NOMO-1 (cell line): ENCODE results near the gene CDS2.

Experiments used
- DNase-seq, 2 experiments: peaks; one replicate each; lab custom pipeline; 2025; ENCODE audit not compliant: unreplicated experiment in 2 of 2; lab: John Stamatoyannopoulos, UW

The CDS2 gene

GRCh38 chr20:5205348-5206210, 78.8 kb downstream of the CDS2 start:
- DNase-seq = peak; percentile 68 to 80

DNA sequence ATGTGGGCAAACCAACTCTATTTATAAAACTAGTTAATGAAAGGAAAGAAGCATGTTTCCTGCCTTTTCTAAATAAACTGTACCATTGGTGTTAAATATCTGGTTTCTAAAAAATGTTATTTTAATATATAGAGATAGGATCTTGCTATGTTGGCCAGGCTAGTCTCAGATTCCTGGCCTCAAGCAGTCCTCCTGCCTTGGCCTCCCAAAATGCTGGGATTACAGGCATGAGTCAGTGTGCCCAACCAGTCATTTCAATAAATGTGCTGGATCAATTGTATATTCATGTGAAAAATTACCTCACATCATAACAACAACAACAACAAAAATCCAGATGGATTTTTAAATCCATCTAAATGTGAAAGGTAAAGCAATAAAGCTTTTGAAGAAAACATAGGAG, 80.3 kb downstream of the CDS2 start:
- no peak for DNase-seq

DNA sequence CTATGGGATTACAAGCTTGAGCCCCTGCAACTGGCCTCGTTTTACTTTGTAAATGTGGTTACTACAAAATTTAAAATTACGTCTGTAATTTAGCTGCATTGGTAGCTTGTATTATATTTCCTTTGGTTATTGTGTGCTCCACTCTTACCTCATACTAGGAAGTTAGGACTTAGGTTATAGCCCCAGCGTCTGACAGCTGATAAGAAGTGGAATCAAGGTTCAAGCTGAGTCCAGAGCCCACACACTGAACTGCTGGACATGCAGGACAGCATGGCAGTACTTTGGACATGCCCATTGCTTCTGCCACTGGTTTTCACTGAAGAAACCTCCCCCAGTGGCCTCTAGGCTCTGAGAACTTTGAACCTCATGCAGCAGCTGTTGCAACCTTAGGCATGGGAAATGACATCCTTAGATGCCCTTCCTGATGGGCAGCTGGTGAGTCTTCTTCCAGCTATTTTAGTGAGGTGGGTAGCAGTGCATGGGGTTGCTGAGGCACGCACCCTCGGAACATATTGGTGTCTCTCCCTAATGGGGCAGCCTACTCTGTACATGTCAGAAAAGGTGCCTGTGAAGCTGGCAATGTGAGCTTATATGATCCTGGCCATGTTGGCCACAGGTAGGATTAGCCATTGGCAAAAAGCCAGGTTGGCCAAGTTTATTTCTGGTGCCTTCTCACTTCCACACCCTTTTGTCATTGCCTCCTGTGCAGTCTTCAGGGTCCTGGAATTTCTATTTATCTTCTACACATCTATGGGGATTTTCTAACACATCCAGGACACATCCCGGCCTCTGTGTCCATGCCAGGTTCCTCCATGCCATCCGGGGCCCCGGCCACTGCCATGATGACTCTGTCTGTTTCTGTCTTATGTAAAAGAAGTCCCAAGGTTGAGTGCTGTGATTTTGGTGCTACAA, 85.3 kb downstream of the CDS2 start:
- DNase-seq = no peak

- no peak for DNase-seq
Measured at GRCh38 chr20:5212907-5213487, 86.2 kb downstream of the CDS2 start.

DNA sequence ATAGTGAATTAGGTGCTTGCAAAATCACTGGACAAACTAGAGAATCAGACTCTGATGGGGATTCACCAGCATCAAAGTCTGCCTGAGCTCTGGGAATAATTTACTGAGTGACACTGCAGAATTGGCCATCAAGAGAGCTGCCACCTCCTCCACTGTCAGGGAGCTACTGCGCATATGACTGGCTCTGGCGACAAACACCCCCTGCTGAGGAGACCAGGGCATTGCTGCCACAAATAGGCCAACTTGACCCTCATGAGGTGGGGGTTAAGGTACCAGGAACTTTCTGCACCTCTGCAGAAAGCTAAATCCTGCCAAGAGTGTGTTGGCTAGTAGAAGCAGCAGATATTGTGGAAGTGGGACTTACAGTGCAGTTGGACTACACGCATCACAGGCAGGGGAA, 88.0 kb downstream of the CDS2 start:
- no peak for DNase-seq

GRCh38 chr20:5215672-5216304, 89.0 kb downstream of the CDS2 start:
- DNase-seq = peak in 1 of 2 experiments; percentile 25

- DNase-seq = no peak
Measured at GRCh38 chr20:5216663-5217062, 89.9 kb downstream of the CDS2 start.

GRCh38 chr20:5217616-5218015, 90.8 kb downstream of the CDS2 start:
- DNase-seq = no peak

DNA sequence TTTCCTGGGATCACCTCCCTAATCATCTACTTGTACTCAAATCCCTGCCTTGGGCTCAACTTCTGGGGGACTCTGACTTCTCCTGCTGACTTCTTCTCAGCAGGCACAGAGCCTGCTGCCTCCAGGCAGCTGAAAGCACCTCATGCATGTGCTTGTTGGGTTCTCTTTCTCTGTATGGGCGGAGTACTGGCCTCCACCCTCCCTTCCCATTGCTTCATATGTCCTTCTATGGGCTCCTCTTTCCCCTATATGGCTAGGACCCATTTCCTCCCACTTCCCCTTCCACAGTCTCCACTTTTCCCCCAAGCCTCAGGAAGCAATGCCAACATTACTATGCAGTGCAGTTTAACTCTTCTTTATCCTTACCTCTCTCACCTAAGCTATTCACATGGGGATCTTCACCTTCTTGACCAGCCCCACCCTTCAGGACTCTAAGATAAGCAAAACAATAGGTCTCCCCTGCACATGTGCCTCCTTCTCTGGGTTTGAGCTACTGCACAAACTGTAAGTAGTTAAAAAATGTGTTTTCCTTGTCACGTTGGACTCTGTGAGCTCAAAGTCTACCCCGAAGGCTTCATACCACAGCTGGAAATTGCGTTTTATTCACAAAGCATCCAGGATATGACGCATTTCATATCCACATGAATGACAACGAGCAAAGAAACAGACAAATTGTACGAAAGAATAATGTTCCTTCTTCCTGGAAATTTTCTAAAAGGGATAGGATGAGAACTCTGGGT, 93.7 kb downstream of the CDS2 start:
- no peak for DNase-seq

DNA sequence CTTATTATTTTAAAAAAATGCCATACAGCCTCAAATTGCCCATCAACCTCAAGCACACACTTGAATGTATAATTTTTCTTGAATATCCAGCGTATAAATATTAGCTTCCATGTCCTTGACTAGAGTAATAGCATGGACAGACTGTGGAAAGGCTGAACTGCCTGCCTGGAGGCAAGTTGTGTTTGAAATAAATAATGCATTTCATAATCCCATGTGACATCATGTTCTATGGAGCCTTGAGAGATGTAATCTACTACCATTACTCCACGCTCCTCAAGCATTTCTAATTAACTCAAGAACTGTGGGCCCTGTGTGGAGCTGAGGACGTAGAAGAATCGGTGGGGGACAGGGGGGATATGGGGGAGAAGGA, 94.2 kb downstream of the CDS2 start:
- no peak for DNase-seq

GRCh38 chr20:5222919-5223634, 96.3 kb downstream of the CDS2 start:
- DNase-seq = peak in 1 of 2 experiments; percentile 67

DNA sequence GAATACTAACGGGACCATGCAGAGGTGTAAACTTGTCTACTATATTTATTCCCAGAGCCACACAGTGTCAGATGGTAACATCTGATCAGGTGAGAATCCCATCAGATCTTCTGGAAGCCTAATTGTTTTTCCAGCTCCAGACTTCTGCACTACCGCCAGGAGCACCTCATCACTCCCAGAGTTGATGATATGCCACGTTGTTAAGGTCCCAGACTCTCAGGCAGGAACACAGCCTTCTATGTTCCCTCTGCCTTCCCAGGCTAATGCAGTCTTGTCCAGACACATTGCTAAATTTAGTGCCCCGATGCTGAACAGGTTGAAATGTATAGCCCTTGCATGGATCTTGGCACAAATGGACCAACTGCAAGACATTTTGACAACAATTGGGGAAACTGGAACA, 103.7 kb downstream of the CDS2 start:
- no peak for DNase-seq

- no peak for DNase-seq
Measured at GRCh38 chr20:5234158-5234557, 107.3 kb downstream of the CDS2 start.

DNA sequence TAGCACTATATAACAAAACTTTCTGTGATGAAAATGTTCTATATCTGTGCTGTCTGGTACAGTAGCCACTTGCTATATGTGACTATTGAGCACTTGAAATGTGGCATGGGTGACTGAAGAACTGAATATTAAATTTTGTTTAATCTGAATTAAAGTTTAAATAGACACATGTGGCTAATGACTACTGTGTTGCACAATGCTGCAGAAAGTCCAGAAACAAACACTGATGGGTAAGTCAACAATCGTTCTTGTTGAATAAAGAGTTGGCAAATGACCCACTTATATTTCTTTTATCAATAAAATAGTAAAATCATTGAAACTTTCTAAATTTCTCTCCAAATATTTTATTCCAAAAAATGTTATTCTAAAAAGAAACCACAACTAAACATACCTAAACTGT, 108.2 kb downstream of the CDS2 start:
- no peak for DNase-seq
